Mesothelial cell of epicardium (in vitro differentiated cells): Measurements from ENCODE around the gene MTUS2. TPM values are rescaled to one million over a fixed set of nuclear protein-coding genes. Genes with fewer than 3 reads are reported as not detected.

ENCODE experiments used
- DNase-seq, 2 experiments: peaks; one replicate each; pipeline ENCODE4 v3.0.0; 2021; ENCODE audit warnings: low spot score in 2 of 2; ENCODE audit not compliant: unreplicated experiment in 2 of 2
- H3K27ac Mint-ChIP-seq: 2 replicates; pipeline ENCODE4 v1.8.0; 2021; ENCODE audit warnings: mixed read lengths
- H3K27me3 Mint-ChIP-seq: 2 replicates; pipeline ENCODE4 v1.8.0; 2021; ENCODE audit warnings: low read depth, mixed read lengths
- H3K36me3 Mint-ChIP-seq: 2 replicates; pipeline ENCODE4 v1.8.0; 2021; ENCODE audit warnings: mixed read lengths
- H3K4me1 Mint-ChIP-seq: 2 replicates; pipeline ENCODE4 v1.8.0; 2021; ENCODE audit warnings: mixed read lengths
- H3K4me3 Mint-ChIP-seq: 2 replicates; pipeline ENCODE4 v1.8.0; 2021; ENCODE audit warnings: mild to moderate bottlenecking, moderate library complexity, mixed read lengths
- H3K9me3 Mint-ChIP-seq: 2 replicates; pipeline ENCODE4 v1.8.0; 2021; ENCODE audit warnings: mixed read lengths
- CTCF ChIP-seq: fragments of 200-600 bp; sonication (generic); IDR thresholded peaks from one replicate; pipeline ENCODE4 v1.5.0; 2021; ENCODE audit warnings: antibody characterized with exemption; ENCODE audit not compliant: unreplicated experiment
- total RNA-seq: library from RNA; stranded (reverse); gene quantifications from 3 replicates; pipeline ENCODE4 v1.2.1, GENCODE V29; 2021

The MTUS2 gene
- total RNA-seq, 1 donor from 2014 or later = 1.4 TPM

GRCh38 chr13:29310806-29311205, 490.7 kb downstream of the MTUS2 start:
- Mint-ChIP-seq H3K27ac (no peak overlapping the region), H3K4me3 (no peak overlapping the region), H3K36me3 (no peaks in the 10 kb centered on the region), H3K9me3 (peaks cover 25% of the 10 kb centered on the region), H3K4me1 (no peaks in the 10 kb centered on the region), H3K27me3 (peaks cover 7% of the 10 kb centered on the region)
- no peak for TF ChIP-seq CTCF
- no peak for DNase-seq

- Mint-ChIP-seq H3K27me3 (peaks cover 1% of the 10 kb centered on the region), H3K4me3 (no peak overlapping the region), H3K4me1 (peaks cover 5% of the 10 kb centered on the region), H3K9me3 (peaks cover 5% of the 10 kb centered on the region), H3K27ac (no peak overlapping the region), H3K36me3 (no peaks in the 10 kb centered on the region)
- DNase-seq = no peak
- TF ChIP-seq CTCF = no peak
Observed at GRCh38 chr13:29315847-29316246, 495.7 kb downstream of the MTUS2 start.

GRCh38 chr13:29317828-29318227, 497.7 kb downstream of the MTUS2 start:
- H3K9me3 Mint-ChIP-seq = peaks cover 8% of the 10 kb centered on the region
- H3K4me1 Mint-ChIP-seq = peaks cover 5% of the 10 kb centered on the region
- no peaks in the 10 kb centered on the region for H3K36me3 Mint-ChIP-seq
- no peak overlapping the region for H3K4me3 Mint-ChIP-seq
- no peak overlapping the region for H3K27ac Mint-ChIP-seq
- no peak for TF ChIP-seq CTCF
- H3K27me3 Mint-ChIP-seq = no peaks in the 10 kb centered on the region
- DNase-seq = no peak

- Mint-ChIP-seq H3K36me3 (no peaks in the 10 kb centered on the region), H3K27me3 (peaks cover under 1% of the 10 kb centered on the region), H3K9me3 (peaks cover 8% of the 10 kb centered on the region), H3K27ac (no peak overlapping the region), H3K4me1 (peaks cover 5% of the 10 kb centered on the region), H3K4me3 (no peak overlapping the region)
- no peak for DNase-seq
- no peak for TF ChIP-seq CTCF
Observed at GRCh38 chr13:29318741-29319140, 498.6 kb downstream of the MTUS2 start.

- peaks cover 8% of the 10 kb centered on the region for H3K9me3 Mint-ChIP-seq
- no peak overlapping the region for H3K4me3 Mint-ChIP-seq
- no peak overlapping the region for H3K27ac Mint-ChIP-seq
- peaks cover 5% of the 10 kb centered on the region for H3K4me1 Mint-ChIP-seq
- H3K27me3 Mint-ChIP-seq = peaks cover 4% of the 10 kb centered on the region
- H3K36me3 Mint-ChIP-seq = no peaks in the 10 kb centered on the region
- no peak for DNase-seq
- no peak for TF ChIP-seq CTCF
Observed at GRCh38 chr13:29319451-29319850, 499.3 kb downstream of the MTUS2 start.

- no peak for DNase-seq
- peaks cover 8% of the 10 kb centered on the region for H3K9me3 Mint-ChIP-seq
- H3K36me3 Mint-ChIP-seq = no peaks in the 10 kb centered on the region
- peaks cover 7% of the 10 kb centered on the region for H3K27me3 Mint-ChIP-seq
- no peak for TF ChIP-seq CTCF
- no peak overlapping the region for H3K27ac Mint-ChIP-seq
- no peak overlapping the region for H3K4me3 Mint-ChIP-seq
- H3K4me1 Mint-ChIP-seq = peaks cover 10% of the 10 kb centered on the region
Observed at GRCh38 chr13:29323954-29324353, 503.8 kb downstream of the MTUS2 start.
